HUES64 (cell line): ENCODE results near the gene CCDC120.

Experiments used
- H3K27ac ChIP-seq: 2 replicates; pipeline ENCODE4 v1.7.0; 2013; ENCODE audit warnings: low read depth, low read length, inconsistent platforms
- H3K27me3 ChIP-seq: 2 replicates; pipeline ENCODE4 v1.6.1; 2013; ENCODE audit warnings: mild to moderate bottlenecking, low read length; ENCODE audit not compliant: insufficient read depth
- H3K36me3 ChIP-seq: 2 replicates; pipeline ENCODE4 v1.6.1; 2013; ENCODE audit warnings: mild to moderate bottlenecking, low read length; ENCODE audit not compliant: insufficient read depth
- H3K4me1 ChIP-seq: 2 replicates; pipeline ENCODE4 v1.6.1; 2013; ENCODE audit warnings: mild to moderate bottlenecking, low read length, moderate library complexity; ENCODE audit not compliant: insufficient read depth
- H3K4me3 ChIP-seq: 2 replicates; pipeline ENCODE4 v1.5.1; 2013; ENCODE audit warnings: mild to moderate bottlenecking, low read length, moderate library complexity
- H3K9ac ChIP-seq: 2 replicates; pipeline ENCODE4 v1.6.1; 2013; ENCODE audit warnings: mild to moderate bottlenecking, low read depth, low read length
- H3K9me3 ChIP-seq: 2 replicates; pipeline ENCODE4 v1.6.1; 2013; ENCODE audit warnings: low read depth, low read length; ENCODE audit not compliant: insufficient read depth
- WGBS: fragments of 150-250, 120-280 bp; methylation state at CpG from one replicate; pipeline ENCODE4 v1.1.7; 2013; ENCODE audit warnings: missing lambda C conversion rate; 5-methylcytosine and 5-hydroxymethylcytosine counted together

Gene CCDC120

GRCh38 chrX:49106296-49106695 is 47.5 kb downstream of the CCDC120 start:
- Histone ChIP-seq H3K4me3 (no peak overlapping the region), H3K27ac (no peak overlapping the region), H3K27me3 (no peaks in the 10 kb centered on the region), H3K4me1 (no peaks in the 10 kb centered on the region), H3K36me3 (peaks cover 4% of the 10 kb centered on the region; the same call in 1 of the 2 replicates), H3K9me3 (no peaks in the 10 kb centered on the region), H3K9ac (no peak overlapping the region)
- 73% methylated on average over 4 of the region's 4 CpGs for WGBS

DNA sequence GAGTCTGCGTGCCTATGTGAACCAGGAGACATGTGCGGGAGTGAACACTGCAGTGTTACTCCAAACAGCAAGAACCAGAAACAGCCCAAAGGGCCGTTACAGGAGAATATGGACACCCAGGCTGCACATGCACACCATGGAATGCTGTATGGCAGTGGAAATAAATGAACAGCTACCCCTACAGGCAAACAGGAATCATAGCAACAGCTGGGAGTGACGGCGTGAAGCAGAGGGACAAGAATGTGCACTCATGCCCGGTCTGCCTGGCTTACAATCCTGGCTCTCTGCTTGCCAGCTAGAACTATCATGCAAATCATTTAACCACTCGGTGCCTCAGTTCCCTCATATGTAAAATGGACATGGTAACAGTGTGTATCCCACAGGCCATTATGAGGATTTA is 48.1 kb downstream of the CCDC120 start:
- Histone ChIP-seq H3K27ac (no peak overlapping the region), H3K36me3 (peaks cover 5% of the 10 kb centered on the region; the same call in 1 of the 2 replicates), H3K27me3 (no peaks in the 10 kb centered on the region), H3K9ac (no peak overlapping the region), H3K9me3 (no peaks in the 10 kb centered on the region), H3K4me1 (no peaks in the 10 kb centered on the region), H3K4me3 (no peak overlapping the region)
- WGBS, result 74% methylated on average over 5 of the region's 7 CpGs

DNA sequence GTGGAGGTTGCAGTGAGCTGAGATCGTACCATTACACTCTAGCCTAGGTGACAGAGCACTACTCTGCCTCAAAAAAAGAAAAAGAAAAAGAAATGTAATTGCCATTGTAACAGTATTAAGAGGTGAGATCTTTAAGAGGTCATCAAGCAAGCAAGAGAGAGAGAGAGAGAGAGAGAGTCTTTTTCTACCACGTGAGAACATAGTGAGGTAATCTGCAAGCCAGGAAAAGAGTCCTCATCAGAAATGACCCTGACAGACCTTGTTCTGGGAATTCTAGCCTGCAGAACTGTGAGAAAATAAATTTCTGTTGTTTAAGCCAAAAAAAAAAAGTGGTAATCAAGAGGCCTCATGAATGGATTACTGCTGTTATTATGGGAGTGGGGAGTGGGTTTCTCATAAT is 49.8 kb downstream of the CCDC120 start:
- 95% methylated on average over 2 of the region's 2 CpGs for WGBS
- no peaks in the 10 kb centered on the region for H3K4me1 ChIP-seq
- H3K4me3 ChIP-seq, result no peak overlapping the region
- peaks cover 20% of the 10 kb centered on the region for H3K36me3 ChIP-seq
- no peaks in the 10 kb centered on the region for H3K27me3 ChIP-seq
- H3K9me3 ChIP-seq, result no peaks in the 10 kb centered on the region
- no peak overlapping the region for H3K9ac ChIP-seq
- no peak overlapping the region for H3K27ac ChIP-seq

GRCh38 chrX:49110417-49110816 is 51.6 kb downstream of the CCDC120 start:
- Histone ChIP-seq H3K9me3 (no peaks in the 10 kb centered on the region), H3K4me3 (no peak overlapping the region), H3K36me3 (peaks cover 23% of the 10 kb centered on the region), H3K27me3 (no peaks in the 10 kb centered on the region), H3K9ac (no peak overlapping the region), H3K4me1 (no peaks in the 10 kb centered on the region), H3K27ac (no peak overlapping the region)
- WGBS, result 94% methylated on average over 3 of the region's 3 CpGs

- Histone ChIP-seq H3K36me3 (peaks cover 36% of the 10 kb centered on the region), H3K9ac (no peak overlapping the region), H3K27ac (no peak overlapping the region), H3K27me3 (no peaks in the 10 kb centered on the region), H3K4me1 (no peaks in the 10 kb centered on the region), H3K9me3 (no peaks in the 10 kb centered on the region), H3K4me3 (no peak overlapping the region)
- 94% methylated on average over 3 of the region's 3 CpGs for WGBS
Observed at GRCh38 chrX:49111791-49112190, 53.0 kb downstream of the CCDC120 start.

GRCh38 chrX:49116076-49116475 is 57.3 kb downstream of the CCDC120 start:
- Histone ChIP-seq H3K9ac (no peak overlapping the region), H3K4me3 (no peak overlapping the region), H3K36me3 (peaks cover 59% of the 10 kb centered on the region), H3K27ac (no peak overlapping the region), H3K27me3 (no peaks in the 10 kb centered on the region), H3K9me3 (no peaks in the 10 kb centered on the region), H3K4me1 (no peaks in the 10 kb centered on the region)
- 96% methylated on average over 8 of the region's 8 CpGs for WGBS

- Histone ChIP-seq H3K9ac (no peak overlapping the region), H3K27me3 (no peaks in the 10 kb centered on the region), H3K4me1 (no peaks in the 10 kb centered on the region), H3K27ac (no peak overlapping the region), H3K36me3 (peaks cover 65% of the 10 kb centered on the region), H3K9me3 (no peaks in the 10 kb centered on the region), H3K4me3 (no peak overlapping the region)
- 97% methylated on average over 5 of the region's 5 CpGs for WGBS
Observed at GRCh38 chrX:49116716-49117115, 57.9 kb downstream of the CCDC120 start.

DNA sequence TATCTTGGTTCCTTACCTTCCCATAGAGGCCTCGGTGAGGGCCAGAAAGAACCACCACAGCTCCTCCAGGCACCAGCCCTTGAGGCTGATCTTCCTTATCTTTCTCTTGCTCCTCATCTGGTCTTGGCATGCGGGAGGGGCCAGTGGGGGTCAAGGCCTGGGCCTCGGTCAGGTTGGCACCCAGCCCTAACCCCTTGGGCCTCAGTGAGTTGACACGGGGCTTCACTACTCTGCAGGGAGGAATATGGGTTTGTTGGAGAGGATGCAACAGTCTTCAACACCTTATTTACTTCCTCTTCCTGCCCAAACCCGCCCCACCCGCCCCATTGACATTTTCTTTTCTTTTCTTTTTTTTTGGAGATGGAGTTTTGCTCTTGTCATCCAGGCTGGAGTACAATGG is 58.8 kb downstream of the CCDC120 start:
- Histone ChIP-seq H3K36me3 (peaks cover 57% of the 10 kb centered on the region), H3K9me3 (no peaks in the 10 kb centered on the region), H3K9ac (no peak overlapping the region), H3K27me3 (no peaks in the 10 kb centered on the region), H3K27ac (no peak overlapping the region), H3K4me3 (no peak overlapping the region), H3K4me1 (no peaks in the 10 kb centered on the region)
- 98% methylated on average over 3 of the region's 6 CpGs for WGBS
